K562 (cell line): ENCODE measurements around the gene RHPN2. TPM values are rescaled to one million over a fixed set of nuclear protein-coding genes. Genes with fewer than 3 reads are reported as not detected.

Source experiments
- CHD1 ChIP-seq: fragments of 200-600 bp; sonication (generic); IDR thresholded peaks from one replicate; pipeline ENCODE4 v1.6.1; 2012; ENCODE audit warnings: mild to moderate bottlenecking, moderate library complexity, low read length, inconsistent platforms
- CXXC5 ChIP-seq: fragments of 250-450 bp; sonication (Bioruptor Pico); IDR thresholded peaks from 2 replicates; pipeline ENCODE4 v1.8.0; 2022; ENCODE audit warnings: inconsistent platforms, mild to moderate bottlenecking, moderate library complexity
- DPF2 ChIP-seq: fragments of 450-650 bp; IDR thresholded peaks from 2 replicates; pipeline ENCODE4 v1.6.1; 2016
- ELF4 ChIP-seq: fragments of 450-650 bp; formaldehyde crosslinking; IDR thresholded peaks from 2 replicates; pipeline ENCODE4 v1.4.0; 2022; ENCODE audit warnings: missing genetic modification characterization
- EP400 ChIP-seq: fragments of 450-650 bp; IDR thresholded peaks from 2 replicates; pipeline ENCODE4 v1.6.1; 2017; ENCODE audit warnings: antibody characterized with exemption, mild to moderate bottlenecking, moderate library complexity
- IFI16 ChIP-seq: fragments of 250-450 bp; sonication (Bioruptor Pico); IDR thresholded peaks from 2 replicates; pipeline ENCODE4 v2.1.2; 2022; ENCODE audit warnings: mild to moderate bottlenecking, inconsistent platforms
- ILF3 ChIP-seq: fragments of 450-650 bp; IDR thresholded peaks from 2 replicates; pipeline ENCODE4 v1.6.1; 2018; ENCODE audit warnings: antibody characterized with exemption, mild to moderate bottlenecking, moderate library complexity, borderline replicate concordance
- KAT7 ChIP-seq: sonication (generic); formaldehyde crosslinking; IDR thresholded peaks from 2 replicates; pipeline ENCODE4 v1.8.0; 2022; ENCODE audit warnings: missing genetic modification reagents, mild to moderate bottlenecking, borderline replicate concordance
- MYC ChIP-seq, 2 experiments: fragments of 250-450 bp in 1 of 2; sonication (Bioruptor Pico) in 1 of 2; IDR thresholded peaks; 2 replicates each; pipeline versions ENCODE4 v1.5.1 to v1.6.1; 2012 to 2021; ENCODE audit warnings: low read depth in 2 of 2, borderline replicate concordance in 1 of 2, improper control_type of control experiment in 1 of 2, low read length in 1 of 2, mild to moderate bottlenecking in 1 of 2, moderate library complexity in 1 of 2
- NFATC3 ChIP-seq: fragments of 450-650 bp; IDR thresholded peaks from 2 replicates; pipeline ENCODE4 v1.6.1; 2017; ENCODE audit warnings: mild to moderate bottlenecking
- RBM14 ChIP-seq: fragments of 200-400 bp; formaldehyde crosslinking; IDR thresholded peaks from 2 replicates; pipeline ENCODE4 v1.6.1; 2018; ENCODE audit warnings: low read depth, mild to moderate bottlenecking, low read length, moderate library complexity, borderline replicate concordance; ENCODE audit not compliant: insufficient read depth
- SIX5 ChIP-seq, 2 experiments: IDR thresholded peaks; 2 replicates each; pipeline ENCODE4 v1.6.1; 2011; ENCODE audit warnings: low read length in 2 of 2, borderline replicate concordance in 1 of 2, low read depth in 1 of 2, mild to moderate bottlenecking in 1 of 2, moderate library complexity in 1 of 2; ENCODE audit not compliant: insufficient read depth in 1 of 2
- SMARCA4 ChIP-seq: fragments of 450-650 bp; IDR thresholded peaks from 2 replicates; pipeline ENCODE4 v1.6.1; 2016
- TSC22D4 ChIP-seq: fragments of 450-650 bp; IDR thresholded peaks from 2 replicates; pipeline ENCODE4 v1.6.1; 2016; ENCODE audit warnings: missing genetic modification characterization, missing biosample characterization, control low read depth
- ZBTB17 ChIP-seq: fragments of 450-650 bp; formaldehyde crosslinking; IDR thresholded peaks from 2 replicates; pipeline ENCODE4 v1.4.0; 2020; ENCODE audit warnings: mild to moderate bottlenecking
- ZNF174 ChIP-seq: fragments of 250-450 bp; sonication (Bioruptor Pico); IDR thresholded peaks from 2 replicates; pipeline ENCODE4 v1.4.0; 2020; ENCODE audit warnings: mild to moderate bottlenecking
- ZNF408 ChIP-seq: fragments of 250-450 bp; sonication (Bioruptor Pico); IDR thresholded peaks from 2 replicates; pipeline ENCODE4 v1.4.0; 2020; ENCODE audit warnings: low read depth, mild to moderate bottlenecking, moderate library complexity
- polyA plus RNA-seq, 8 experiments: library from polyadenylated mRNA; depleted of rRNA in 4 of 8; stranded (reverse) in 5 of 8; unstranded in 3 of 8; fragments of >200 nt; fragmentation: Nextera tagmentation in 2 of 8; fragmentation: Illumina TruSeq in 1 of 8; extraction: Ambion mirVana in 2 of 8; extraction: Trizol in 1 of 8; gene quantifications; 2 replicates each; pipeline versions ENCODE4 v1.2.1 to v1.2.3, GENCODE V29; 2011 to 2014; ENCODE audit warnings: inconsistent platforms in 1 of 8, missing spikeins in 1 of 8
- total RNA-seq, 7 experiments: library from RNA; depleted of rRNA in 6 of 7; stranded (reverse); fragments of >200 nt in 6 of 7; fragmentation: Illumina TruSeq in 2 of 7; extraction: Trizol in 2 of 7; gene quantifications; 2 replicates each; pipeline versions ENCODE4 v1.2.1 to v1.2.3, GENCODE V29; 2011 to 2021; ENCODE audit warnings: low replicate concordance in 1 of 7
- TF ChIP-seq, protein P1 (sequence below): sonication (generic); formaldehyde crosslinking; IDR thresholded peaks from 2 replicates; pipeline ENCODE4 v1.8.0; 2022; ENCODE audit warnings: mild to moderate bottlenecking, missing genetic modification reagents, borderline replicate concordance
- TF ChIP-seq, protein P2 (sequence below), 2 experiments: fragments of 200-800 bp in 1 of 2; sonication (Bioruptor generic) in 1 of 2; sonication (generic) in 1 of 2; formaldehyde crosslinking in 1 of 2; IDR thresholded peaks in 1 of 2; conservative IDR thresholded peaks in 1 of 2; 2 replicates each; pipeline versions ENCODE4 v1.5.0 to v1.6.1; 2016 to 2020; ENCODE audit warnings: missing compliant biosample characterization in 1 of 2, missing genetic modification characterization in 1 of 2, missing genetic modification reagents in 1 of 2
- TF ChIP-seq, protein P3 (sequence below): fragments of 450-650 bp; IDR thresholded peaks from 2 replicates; pipeline ENCODE4 v1.6.1; 2016; ENCODE audit warnings: mild to moderate bottlenecking
- TF ChIP-seq, protein P4 (sequence below): fragments of 450-650 bp; IDR thresholded peaks from 2 replicates; pipeline ENCODE4 v1.6.1; 2016; ENCODE audit warnings: low read depth, mild to moderate bottlenecking, moderate library complexity

The RHPN2 gene
- total and polyA plus RNA-seq, 9 of the 15 experiments (the other 6 are each of a cell fraction or from before 2014, with no cell fraction given): 0.63 to 9.9 (median 3.2) TPM

DNA sequence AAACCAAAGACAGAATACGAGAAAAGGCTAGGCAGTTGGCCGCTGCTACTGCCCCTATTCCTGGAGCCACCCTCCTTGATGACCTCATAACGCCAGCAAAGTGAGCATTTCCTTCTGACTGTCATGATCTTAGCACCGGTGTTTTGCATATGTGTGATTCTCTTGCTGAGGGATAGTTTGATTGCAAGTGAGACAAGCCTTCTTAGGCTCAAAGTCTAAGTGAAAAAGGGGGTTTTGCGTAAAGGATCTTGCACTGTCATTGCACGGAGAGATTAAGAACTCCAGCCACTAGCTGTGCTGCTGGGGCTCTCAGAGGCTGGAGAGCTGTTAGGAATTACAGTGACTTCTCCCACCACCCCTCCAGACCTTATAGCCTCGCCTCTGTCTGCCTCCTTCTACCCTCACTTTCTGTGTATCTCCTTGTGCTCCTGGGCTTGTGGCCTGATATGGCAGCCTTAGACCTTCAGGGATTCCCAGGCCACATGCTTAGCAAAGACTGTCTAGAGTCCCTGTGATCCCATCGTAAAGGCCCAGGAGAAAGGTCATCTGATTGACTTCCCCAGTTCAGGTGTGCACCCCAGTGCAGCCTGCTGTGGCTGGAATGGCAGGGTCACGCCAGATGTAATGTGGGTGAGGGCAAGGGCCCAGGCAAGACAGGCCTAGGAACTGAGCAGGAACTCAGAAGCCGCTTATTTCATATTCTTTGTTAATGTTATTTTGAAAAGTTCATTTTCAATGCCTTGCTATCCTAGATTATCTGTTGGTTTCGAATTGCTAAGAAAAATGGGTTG, 28.9 kb upstream of the RHPN2 start (continued):
- TF ChIP-seq, protein P1, sequence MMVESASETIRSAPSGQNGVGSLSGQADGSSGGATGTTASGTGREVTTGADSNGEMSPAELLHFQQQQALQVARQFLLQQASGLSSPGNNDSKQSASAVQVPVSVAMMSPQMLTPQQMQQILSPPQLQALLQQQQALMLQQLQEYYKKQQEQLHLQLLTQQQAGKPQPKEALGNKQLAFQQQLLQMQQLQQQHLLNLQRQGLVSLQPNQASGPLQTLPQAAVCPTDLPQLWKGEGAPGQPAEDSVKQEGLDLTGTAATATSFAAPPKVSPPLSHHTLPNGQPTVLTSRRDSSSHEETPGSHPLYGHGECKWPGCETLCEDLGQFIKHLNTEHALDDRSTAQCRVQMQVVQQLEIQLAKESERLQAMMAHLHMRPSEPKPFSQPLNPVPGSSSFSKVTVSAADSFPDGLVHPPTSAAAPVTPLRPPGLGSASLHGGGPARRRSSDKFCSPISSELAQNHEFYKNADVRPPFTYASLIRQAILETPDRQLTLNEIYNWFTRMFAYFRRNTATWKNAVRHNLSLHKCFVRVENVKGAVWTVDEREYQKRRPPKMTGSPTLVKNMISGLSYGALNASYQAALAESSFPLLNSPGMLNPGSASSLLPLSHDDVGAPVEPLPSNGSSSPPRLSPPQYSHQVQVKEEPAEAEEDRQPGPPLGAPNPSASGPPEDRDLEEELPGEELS (CRISPR knock-in tag): no peak
- TF ChIP-seq ILF3 (no peak), TSC22D4 (tag) (no peak), MYC (IDR thresholded peaks at IDR 0.05; ENCODE audit: low read depth, low read length) (no peak), MYC (CRISPR knock-in tag; IDR thresholded peaks at IDR 0.05; ENCODE audit: borderline replicate concordance, low read depth) (no peak), DPF2 (peak; percentile 78), RBM14 (no peak), KAT7 (CRISPR knock-in tag) (no peak), SMARCA4 (peak; percentile 48; the same call in 1 of the 2 replicates), ZNF408 (no peak), ZBTB17 (CRISPR knock-in tag) (no peak), IFI16 (no peak), CXXC5 (no peak), ZNF174 (no peak), NFATC3 (no peak), CHD1 (no peak), EP400 (peak; percentile 37; the same call in 1 of the 2 replicates), SIX5 (IDR thresholded peaks at IDR 0.05; ENCODE audit: borderline replicate concordance in 1 of 2, insufficient read depth in 1 of 2, low read depth in 1 of 2, low read length in 2 of 2) (no peak), ELF4 (no peak)
- TF ChIP-seq, protein P2, sequence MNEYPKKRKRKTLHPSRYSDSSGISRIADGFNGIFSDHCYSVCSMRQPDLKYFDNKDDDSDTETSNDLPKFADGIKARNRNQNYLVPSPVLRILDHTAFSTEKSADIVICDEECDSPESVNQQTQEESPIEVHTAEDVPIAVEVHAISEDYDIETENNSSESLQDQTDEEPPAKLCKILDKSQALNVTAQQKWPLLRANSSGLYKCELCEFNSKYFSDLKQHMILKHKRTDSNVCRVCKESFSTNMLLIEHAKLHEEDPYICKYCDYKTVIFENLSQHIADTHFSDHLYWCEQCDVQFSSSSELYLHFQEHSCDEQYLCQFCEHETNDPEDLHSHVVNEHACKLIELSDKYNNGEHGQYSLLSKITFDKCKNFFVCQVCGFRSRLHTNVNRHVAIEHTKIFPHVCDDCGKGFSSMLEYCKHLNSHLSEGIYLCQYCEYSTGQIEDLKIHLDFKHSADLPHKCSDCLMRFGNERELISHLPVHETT (CRISPR knock-in tag; conservative IDR thresholded peaks at IDR 0.05 in 1 of 2, IDR thresholded peaks at IDR 0.05 in 1 of 2): no peak
- TF ChIP-seq, protein P3, sequence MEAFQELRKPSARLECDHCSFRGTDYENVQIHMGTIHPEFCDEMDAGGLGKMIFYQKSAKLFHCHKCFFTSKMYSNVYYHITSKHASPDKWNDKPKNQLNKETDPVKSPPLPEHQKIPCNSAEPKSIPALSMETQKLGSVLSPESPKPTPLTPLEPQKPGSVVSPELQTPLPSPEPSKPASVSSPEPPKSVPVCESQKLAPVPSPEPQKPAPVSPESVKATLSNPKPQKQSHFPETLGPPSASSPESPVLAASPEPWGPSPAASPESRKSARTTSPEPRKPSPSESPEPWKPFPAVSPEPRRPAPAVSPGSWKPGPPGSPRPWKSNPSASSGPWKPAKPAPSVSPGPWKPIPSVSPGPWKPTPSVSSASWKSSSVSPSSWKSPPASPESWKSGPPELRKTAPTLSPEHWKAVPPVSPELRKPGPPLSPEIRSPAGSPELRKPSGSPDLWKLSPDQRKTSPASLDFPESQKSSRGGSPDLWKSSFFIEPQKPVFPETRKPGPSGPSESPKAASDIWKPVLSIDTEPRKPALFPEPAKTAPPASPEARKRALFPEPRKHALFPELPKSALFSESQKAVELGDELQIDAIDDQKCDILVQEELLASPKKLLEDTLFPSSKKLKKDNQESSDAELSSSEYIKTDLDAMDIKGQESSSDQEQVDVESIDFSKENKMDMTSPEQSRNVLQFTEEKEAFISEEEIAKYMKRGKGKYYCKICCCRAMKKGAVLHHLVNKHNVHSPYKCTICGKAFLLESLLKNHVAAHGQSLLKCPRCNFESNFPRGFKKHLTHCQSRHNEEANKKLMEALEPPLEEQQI: no peak
- TF ChIP-seq, protein P4, sequence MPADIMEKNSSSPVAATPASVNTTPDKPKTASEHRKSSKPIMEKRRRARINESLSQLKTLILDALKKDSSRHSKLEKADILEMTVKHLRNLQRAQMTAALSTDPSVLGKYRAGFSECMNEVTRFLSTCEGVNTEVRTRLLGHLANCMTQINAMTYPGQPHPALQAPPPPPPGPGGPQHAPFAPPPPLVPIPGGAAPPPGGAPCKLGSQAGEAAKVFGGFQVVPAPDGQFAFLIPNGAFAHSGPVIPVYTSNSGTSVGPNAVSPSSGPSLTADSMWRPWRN: no peak
